Fibroblast of peridontal ligament (primary cell): ENCODE results near the gene ATF6B.
"Not testable (repeated sequence)": the region's sequence is repeated elsewhere in the genome, so short reads cannot be mapped to it uniquely, and the experiment has no call there.

Experiments used
- DNase-seq: peaks from one replicate; pipeline ENCODE4 v3.0.0-alpha.2; 2010; ENCODE audit errors: extremely low read depth

ATF6B gene

DNA sequence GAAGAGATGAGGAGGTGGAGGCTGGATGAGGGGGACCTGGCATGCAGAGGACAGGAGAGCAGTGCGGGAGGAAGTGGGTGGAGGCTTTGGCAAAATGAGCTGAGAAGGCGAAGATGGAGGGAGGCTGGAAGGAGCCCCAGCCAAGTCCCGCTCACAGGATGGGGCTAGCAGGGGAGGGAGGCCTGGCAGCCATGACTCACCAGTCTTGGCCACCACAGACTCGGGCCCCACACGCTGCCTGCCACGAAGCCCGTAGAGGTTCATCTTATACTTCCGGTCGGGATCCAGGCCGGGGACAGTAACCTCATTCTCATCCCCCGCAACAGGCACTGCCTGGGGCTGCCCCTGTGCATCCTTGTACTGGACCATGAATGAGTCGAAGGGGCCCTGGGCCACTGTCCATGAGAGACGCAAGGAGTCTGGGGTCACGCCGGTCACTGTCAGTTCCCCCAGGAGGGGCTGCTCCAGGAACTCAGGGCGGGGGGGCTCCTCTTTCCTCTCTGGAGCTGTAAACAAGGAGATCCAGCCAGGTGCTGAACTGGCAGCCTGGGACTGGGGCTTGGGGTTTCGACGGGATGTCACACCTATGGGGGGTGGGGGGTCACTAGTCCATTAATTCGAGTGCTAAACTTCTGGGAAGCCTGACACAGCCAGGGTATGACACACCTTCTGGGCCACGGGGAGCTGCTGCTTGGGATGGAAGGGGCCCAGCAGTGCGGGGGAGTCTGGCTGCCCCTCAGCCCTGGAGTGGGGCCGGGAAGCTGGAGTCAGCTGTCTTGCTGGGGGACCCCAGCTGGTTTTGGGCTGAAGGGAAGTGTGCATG is 46.7 kb downstream of the ATF6B start:
- peak; percentile 74 for DNase-seq

DNA sequence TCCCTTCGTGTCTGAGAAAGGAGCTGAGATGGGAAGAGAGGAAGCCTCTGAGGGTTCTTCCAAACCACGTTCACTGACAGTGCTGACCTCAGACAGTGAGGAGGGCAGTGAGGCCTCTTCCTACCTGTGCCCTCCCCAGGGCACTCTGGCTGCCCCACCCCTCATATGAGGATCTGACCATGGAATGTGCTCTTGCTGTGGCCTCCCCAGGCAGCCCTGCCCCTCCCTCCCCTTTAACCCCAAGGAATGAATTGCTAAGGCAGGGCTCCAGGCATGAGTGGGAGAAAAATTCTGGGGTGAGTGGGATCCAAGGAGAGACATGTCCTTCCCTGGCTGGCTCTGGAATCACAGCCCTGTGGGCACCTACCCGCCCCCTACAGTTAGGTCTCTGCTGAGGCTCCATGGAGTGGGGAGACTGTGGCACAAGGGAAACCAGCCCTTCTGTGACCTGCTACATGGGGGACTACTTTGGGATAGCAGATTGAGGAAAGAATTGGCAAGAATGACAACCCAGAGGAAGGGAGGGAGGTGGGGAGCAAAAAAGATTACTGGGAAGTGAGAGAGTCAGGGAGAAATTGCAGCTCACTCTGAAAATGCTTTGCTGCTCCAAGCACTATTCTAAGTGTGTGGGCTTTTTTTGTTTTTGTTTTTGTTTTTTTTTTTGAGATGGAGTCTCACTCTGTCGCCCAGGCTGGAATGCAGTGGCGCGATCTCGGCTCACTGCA is 48.3 kb downstream of the ATF6B start:
- no peak for DNase-seq

DNA sequence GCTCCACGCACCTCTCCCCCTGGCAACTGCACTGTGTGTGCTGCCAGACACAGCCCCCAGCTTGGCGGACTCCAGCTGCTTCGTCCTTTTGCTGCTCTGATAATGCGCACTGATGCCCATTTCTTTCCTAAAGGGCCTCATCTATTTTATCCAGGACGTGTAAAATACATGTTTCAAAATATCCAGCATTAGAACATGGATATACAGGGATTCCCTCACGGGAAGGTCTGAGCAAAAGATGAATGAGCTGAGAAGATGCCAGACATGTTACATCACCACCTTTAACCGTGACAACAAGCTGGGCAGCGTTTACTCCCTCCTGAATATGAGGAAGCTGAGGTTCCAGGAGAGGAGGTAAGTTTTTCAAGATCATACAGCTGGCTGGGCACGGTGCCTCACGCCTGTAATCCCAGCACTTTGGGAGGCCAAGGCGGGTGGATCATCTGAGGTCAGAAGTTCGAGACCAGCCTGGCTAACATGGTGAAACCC is 51.7 kb downstream of the ATF6B start:
- peak; percentile 57 for DNase-seq

DNA sequence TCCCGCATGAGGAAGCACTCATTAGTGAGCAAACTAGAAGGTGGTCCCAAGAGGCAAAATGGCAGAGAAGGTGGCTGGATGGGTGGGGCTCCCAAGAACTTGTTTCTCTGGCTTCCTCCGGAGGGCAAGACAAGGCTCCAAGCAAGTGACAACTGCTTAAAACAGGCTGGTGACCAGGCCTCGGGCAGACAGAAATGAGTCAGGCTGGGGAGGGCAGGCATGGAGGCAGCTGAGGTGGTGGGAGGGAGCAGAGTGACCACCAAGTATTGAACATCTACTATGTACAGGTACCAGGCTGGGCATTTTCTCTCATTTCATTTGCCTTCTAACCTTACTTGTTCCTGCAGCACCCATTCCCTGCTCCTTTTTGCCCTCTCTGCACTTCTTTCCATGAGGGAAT is 52.3 kb downstream of the ATF6B start:
- DNase-seq = no peak

DNA sequence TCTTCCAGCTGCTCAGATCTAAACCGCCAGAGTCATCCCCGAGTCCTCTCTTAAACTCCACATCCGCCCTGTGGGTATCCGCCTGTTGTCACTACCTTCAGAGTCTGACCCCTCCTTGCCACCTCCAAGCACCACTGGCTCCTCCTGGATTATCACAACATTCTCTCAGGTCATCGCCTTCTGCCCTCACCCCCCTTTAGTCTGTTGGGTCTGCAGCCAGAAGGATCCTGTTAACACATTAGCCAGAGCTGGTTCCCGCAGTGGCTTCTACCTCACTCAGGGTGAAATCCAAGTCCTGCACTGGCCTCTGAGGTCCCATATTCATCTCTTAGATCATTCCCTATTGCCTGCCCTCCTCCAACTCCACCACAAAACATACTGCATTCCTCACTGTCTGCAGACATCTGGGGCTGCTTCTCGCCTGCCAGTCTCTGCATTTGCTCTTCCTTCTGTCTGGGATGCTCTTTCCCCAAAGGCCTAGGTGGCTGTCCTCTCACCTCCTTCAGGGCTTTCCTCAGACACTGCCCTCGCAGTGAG is 53.0 kb downstream of the ATF6B start:
- DNase-seq = peak; percentile 43

DNA sequence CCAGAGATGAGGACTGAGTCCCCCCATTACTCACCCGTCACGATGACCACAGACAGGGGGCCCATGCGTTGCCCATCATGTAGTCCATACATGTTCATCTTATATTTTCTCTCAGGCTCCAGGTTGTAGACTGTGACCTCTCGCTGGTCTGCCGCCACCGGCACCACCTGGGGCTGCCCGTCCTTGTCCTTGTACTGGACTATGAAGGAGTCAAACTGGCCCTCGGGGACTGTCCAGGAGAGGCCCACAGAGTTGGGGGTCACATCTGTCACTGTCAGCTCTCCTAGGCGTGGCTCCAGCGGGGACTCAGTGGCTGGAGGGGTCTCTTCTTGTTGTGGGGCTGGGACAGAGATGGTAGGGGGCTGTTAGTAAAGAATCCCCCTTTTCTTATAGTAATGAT is 54.4 kb downstream of the ATF6B start:
- no peak for DNase-seq

DNA sequence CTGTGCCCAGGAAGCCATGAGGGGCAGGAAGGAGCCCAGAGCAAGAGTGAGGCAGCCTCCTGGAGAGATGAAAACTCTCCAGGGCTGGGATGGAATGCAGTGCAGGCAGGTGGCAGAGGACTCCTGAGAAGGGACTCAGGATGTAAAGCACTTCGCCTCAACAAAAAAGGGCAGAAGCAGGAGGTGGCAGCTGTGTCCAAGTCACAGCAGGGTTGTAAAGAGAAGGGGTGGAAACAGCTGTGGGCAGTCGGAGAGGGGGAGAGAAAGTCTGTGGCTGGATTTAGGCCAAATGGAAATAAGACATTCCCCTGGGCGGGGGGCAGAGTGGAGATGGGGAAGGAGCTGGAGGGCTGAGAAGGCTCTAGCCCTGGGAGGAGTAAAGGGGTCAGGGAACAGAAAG is 54.9 kb downstream of the ATF6B start:
- no peak for DNase-seq

DNA sequence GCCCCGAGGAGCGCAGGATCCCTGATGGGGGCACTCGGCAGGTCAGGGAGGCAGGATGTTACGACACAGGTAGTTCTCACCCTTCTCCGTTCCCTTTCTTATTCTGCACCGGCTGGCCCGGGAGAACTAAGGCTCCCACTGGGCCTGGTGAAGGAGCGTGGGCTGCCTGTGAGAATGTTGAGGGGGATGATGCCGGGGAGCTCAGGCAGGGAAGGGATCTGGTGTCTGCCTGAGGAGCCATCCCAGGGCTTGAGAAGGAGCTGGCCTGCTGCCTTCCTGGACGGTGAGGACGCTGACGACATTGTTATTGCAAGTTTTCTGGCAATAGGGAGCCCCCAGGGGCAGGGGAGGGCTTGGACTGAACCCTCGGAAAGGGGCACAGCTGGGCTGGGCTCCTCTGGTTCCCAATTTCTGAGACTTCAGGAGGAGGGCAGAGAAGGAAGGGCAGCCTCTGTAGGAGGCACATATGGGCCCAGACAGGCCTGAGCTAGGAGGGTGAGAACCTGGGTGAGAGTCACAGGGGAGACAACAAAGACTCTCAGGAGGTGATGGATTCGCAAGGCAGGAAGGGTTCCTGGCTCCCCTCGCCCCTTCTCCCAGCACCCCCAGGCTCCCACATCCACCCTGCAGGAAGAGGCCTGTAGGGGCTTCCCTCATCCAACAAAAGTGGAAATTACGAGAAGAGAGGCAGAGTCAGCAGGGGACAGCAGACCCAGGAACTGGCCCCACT is 57.1 kb downstream of the ATF6B start:
- DNase-seq = no peak

DNA sequence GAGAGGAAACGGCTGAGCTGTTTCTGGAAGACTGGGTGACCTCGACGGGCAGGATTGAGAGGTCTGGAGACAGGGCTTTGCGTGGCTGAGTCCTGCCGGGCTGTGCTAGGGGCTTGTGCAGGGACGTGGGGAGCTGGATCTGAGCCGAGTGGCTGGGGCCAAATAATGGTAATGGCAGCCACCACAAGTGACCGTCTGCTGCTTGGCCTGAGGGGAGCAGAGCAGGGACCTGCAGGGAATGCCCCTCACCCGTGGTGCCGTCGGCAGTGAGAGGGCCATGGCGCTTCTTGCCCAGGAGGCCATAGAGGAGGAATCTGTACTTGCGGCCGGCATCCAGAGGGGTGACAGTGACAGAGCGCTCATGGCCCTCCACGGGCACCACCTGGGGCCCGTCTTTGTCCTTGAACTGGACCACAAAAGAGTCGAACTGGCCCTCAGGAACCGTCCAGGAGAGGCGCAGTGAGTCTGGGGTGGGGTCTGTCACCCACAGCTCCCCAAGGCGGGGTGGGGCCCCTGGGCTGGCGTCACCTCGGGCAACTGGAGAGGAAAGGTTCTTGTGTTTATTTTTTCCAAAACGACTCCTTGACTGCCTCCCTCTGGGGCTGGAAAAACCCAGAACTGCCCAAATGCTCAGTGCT is 58.0 kb downstream of the ATF6B start:
- DNase-seq = no peak

DNA sequence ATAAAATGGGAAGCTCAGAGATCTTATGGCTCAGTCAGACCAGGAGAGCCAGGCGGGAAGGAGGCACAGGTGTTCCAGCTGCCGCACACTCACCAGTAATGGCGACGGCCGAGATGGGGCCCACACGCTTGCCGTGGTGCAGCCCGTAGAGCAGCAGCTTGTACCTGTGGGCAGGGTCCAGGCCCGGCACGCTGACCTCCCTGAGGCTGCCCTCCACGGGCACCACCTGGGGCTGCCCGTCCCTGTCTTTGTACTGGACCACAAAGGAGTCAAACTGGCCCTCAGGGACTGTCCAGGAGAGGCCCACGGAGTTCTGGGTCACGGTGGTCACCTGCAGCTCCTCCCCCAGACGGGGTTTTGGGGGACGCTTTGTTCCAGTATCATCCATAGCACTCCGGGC is 58.6 kb downstream of the ATF6B start:
- DNase-seq = no peak

DNA sequence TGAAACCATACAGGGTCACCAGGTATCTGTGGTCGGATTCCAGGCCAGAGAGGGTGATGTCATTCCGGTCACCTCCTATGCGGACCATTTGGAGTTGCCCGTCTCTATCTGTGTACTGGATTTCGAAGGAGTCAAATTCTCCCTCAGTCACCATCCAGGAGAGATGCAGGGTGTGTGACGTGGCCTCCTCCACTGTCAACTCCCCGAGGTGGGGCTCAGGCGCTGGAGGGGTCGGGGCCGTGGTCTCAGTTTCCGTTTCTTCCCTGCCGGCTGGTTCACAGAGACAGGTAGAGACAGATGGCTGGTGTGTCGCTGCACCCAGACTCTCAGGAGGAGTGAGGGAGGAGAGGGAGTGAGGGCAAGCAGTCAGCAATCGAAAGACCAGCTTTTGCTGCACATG is 59.2 kb downstream of the ATF6B start:
- DNase-seq = no peak

DNA sequence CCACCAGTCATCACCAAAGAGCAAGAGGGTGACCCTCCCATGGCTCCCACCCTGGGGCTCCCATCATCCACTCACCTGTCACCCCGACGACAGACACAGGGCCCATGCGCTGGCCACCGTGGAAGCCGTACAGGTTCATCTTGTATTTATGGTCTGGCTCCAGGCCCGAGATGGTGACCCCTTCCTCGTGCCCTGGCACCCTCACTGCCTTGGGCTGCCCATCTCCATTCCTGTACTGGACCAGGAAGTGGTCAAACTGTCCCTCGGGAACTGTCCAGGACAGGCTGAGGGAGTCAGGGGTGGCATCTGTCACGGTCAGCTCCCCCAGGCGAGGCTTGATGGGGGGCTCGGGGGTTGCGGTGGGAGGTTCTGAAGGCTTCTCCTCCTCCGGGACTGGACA is 59.7 kb downstream of the ATF6B start:
- not testable (repeated sequence) for DNase-seq

DNA sequence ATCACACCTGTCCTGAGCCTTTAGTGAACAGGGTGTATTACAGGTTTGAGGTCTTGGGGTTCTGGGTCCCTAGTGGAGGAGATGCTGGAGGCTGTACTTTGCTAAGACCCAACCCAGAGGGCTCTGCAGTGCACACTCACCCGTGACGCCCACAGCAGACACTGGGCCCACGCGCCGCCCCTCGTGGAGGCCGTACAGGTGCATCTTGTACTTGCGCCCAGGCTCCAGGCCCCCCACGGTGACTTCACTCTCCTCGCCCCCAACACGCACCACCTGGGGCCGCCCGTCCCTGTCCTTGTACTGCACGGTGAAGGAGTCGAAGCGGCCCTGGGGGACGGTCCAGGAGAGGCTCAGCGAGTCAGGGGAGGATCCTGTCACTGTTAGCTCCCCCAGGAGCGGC is 60.5 kb downstream of the ATF6B start:
- DNase-seq = not testable (repeated sequence)
